SK-N-SH (cell line): ENCODE measurements around the gene DNAJB12. TPM values are rescaled to one million over a fixed set of nuclear protein-coding genes. Genes with fewer than 3 reads are reported as not detected.

Source experiments
- CTCF ChIA-PET: fragments of 300-600, 350-600 bp; formaldehyde crosslinking; extraction: SDS; loops from one replicate; lab custom pipeline; 2021; lab: Yijun Ruan, JAX
- POLR2A ChIA-PET: fragments of 350-600 bp; sonication (Branson Sonifier 250); formaldehyde crosslinking; extraction: SDS; loops from one replicate; lab custom pipeline; 2020; ENCODE audit warnings: antibody characterized with exemption, inconsistent platforms; lab: Yijun Ruan, JAX
- DNase-seq: peaks from one replicate; pipeline ENCODE4 v3.0.0; 2012
- H2AFZ ChIP-seq: fragments of 200-600 bp; sonication (generic); 2 replicates; pipeline ENCODE4 v1.8.1; 2016; ENCODE audit warnings: antibody characterized with exemption, mild to moderate bottlenecking, low read depth
- H3F3A ChIP-seq: fragments of 200-600 bp; sonication (generic); replicated peaks from 2 replicates; pipeline ENCODE3; 2016; ENCODE audit warnings: antibody characterized with exemption, mild to moderate bottlenecking; ENCODE audit not compliant: insufficient read depth
- H3K27ac ChIP-seq, 2 experiments: fragments of 200-500 bp in 1 of 2; fragments of 200-600 bp in 1 of 2; sonication (Bioruptor generic) in 1 of 2; sonication (generic), shearing (Covaris generic) in 1 of 2; 2 replicates each; pipeline versions ENCODE4 v1.5.1 to v1.6.1; 2014 to 2016; ENCODE audit warnings: low read depth in 2 of 2, inconsistent platforms in 1 of 2, low read length in 1 of 2, mild to moderate bottlenecking in 1 of 2, mixed read lengths in 1 of 2
- H3K27me3 ChIP-seq: fragments of 200-600 bp; sonication (generic), shearing (Covaris generic); 2 replicates; pipeline ENCODE4 v1.6.1; 2016; ENCODE audit warnings: mixed run types; ENCODE audit not compliant: insufficient read depth
- H3K36me3 ChIP-seq, 2 experiments: fragments of 200-500 bp in 1 of 2; fragments of 200-600 bp in 1 of 2; sonication (Bioruptor generic) in 1 of 2; sonication (generic) in 1 of 2; replicated peaks in 1 of 2; 2 replicates each; pipeline versions ENCODE3 to v1.5.1; 2014 to 2016; ENCODE audit warnings: low read length in 1 of 2, mild to moderate bottlenecking in 1 of 2; ENCODE audit not compliant: insufficient read depth in 2 of 2, control insufficient read depth in 1 of 2
- H3K4me1 ChIP-seq, 2 experiments: fragments of 200-500 bp in 1 of 2; fragments of 200-600 bp in 1 of 2; sonication (Bioruptor generic) in 1 of 2; sonication (generic), shearing (Covaris generic) in 1 of 2; 2 replicates each; pipeline versions ENCODE4 v1.5.1 to v1.6.1; 2014 to 2016; ENCODE audit warnings: low read depth in 1 of 2, low read length in 1 of 2, mixed run types in 1 of 2; ENCODE audit not compliant: insufficient read depth in 2 of 2, control insufficient read depth in 1 of 2
- H3K4me2 ChIP-seq: fragments of 200-600 bp; sonication (generic), shearing (Covaris generic); 2 replicates; pipeline ENCODE4 v1.6.1; 2017; ENCODE audit warnings: mixed run types
- H3K4me3 ChIP-seq, 2 experiments: fragments of 200-500 bp in 1 of 2; fragments of 200-600 bp in 1 of 2; sonication (Bioruptor generic) in 1 of 2; sonication (generic), shearing (Covaris generic) in 1 of 2; 2 replicates each; pipeline versions ENCODE4 v1.5.1 to v1.8.1; 2014 to 2016; ENCODE audit warnings: low read depth in 2 of 2, inconsistent platforms in 1 of 2, low read length in 1 of 2, mild to moderate bottlenecking in 1 of 2, mixed read lengths in 1 of 2, moderate library complexity in 1 of 2
- H3K79me2 ChIP-seq: fragments of 200-600 bp; sonication (generic); 2 replicates; pipeline ENCODE4 v1.8.1; 2017; ENCODE audit warnings: mild to moderate bottlenecking; ENCODE audit not compliant: insufficient read depth
- H3K9ac ChIP-seq: fragments of 200-600 bp; sonication (generic); 2 replicates; pipeline ENCODE4 v1.6.1; 2017; ENCODE audit warnings: mixed run types
- H3K9me2 ChIP-seq: fragments of 200-600 bp; sonication (generic); 2 replicates; pipeline ENCODE4 v1.6.1; 2017; ENCODE audit warnings: mixed run types
- H3K9me3 ChIP-seq: fragments of 200-600 bp; sonication (generic); 2 replicates; pipeline ENCODE4 v1.6.1; 2017; ENCODE audit warnings: mixed run types, mild to moderate bottlenecking, moderate library complexity
- H4K20me1 ChIP-seq: fragments of 200-600 bp; sonication (generic); 2 replicates; pipeline ENCODE4 v1.6.1; 2017; ENCODE audit warnings: mild to moderate bottlenecking, mixed run types; ENCODE audit not compliant: insufficient read depth
- CHD2 ChIP-seq: fragments of 150-350 bp; IDR thresholded peaks from 2 replicates; pipeline ENCODE4 v1.6.1; 2018; ENCODE audit warnings: low read length; ENCODE audit not compliant: partially characterized antibody
- CTCF ChIP-seq: fragments of 200-600 bp; sonication (generic); IDR thresholded peaks from 2 replicates; pipeline ENCODE4 v1.6.1; 2017; ENCODE audit warnings: antibody characterized with exemption, mild to moderate bottlenecking, moderate library complexity
- EZH2phosphoT487 ChIP-seq: fragments of 200-600 bp; sonication (generic); IDR thresholded peaks from 2 replicates; pipeline ENCODE4 v1.6.1; 2017; ENCODE audit warnings: low read depth, mixed run types, mild to moderate bottlenecking, antibody characterized with exemption, moderate library complexity, borderline replicate concordance
- FOSL2 ChIP-seq: IDR thresholded peaks from 2 replicates; pipeline ENCODE4 v1.4.0; 2012; ENCODE audit warnings: low read depth, mild to moderate bottlenecking, moderate library complexity, borderline replicate concordance
- FOXJ3 ChIP-seq: sonication (generic); formaldehyde crosslinking; IDR thresholded peaks from 2 replicates; pipeline ENCODE4 v1.5.1; 2020; ENCODE audit warnings: mild to moderate bottlenecking, missing genetic modification reagents
- FOXM1 ChIP-seq: IDR thresholded peaks from 2 replicates; pipeline ENCODE4 v1.4.0; 2012; ENCODE audit warnings: low read depth, mild to moderate bottlenecking
- GABPA ChIP-seq: IDR thresholded peaks from 2 replicates; pipeline ENCODE4 v1.4.0; 2012; ENCODE audit warnings: low read depth, mild to moderate bottlenecking
- IRF3 ChIP-seq: fragments of 150-350 bp; IDR thresholded peaks from 2 replicates; pipeline ENCODE4 v1.6.1; 2016; ENCODE audit warnings: mild to moderate bottlenecking, low read depth, low read length
- JUND ChIP-seq: IDR thresholded peaks from 2 replicates; pipeline ENCODE4 v1.4.0; 2012
- MAX ChIP-seq: IDR thresholded peaks from 2 replicates; pipeline ENCODE4 v1.4.0; 2012; ENCODE audit warnings: low read depth
- MXI1 ChIP-seq: IDR thresholded peaks from 2 replicates; pipeline ENCODE4 v1.6.1; 2012; ENCODE audit warnings: mild to moderate bottlenecking, low read depth, low read length, improper control_type of control experiment
- NFIC ChIP-seq: IDR thresholded peaks from 2 replicates; pipeline ENCODE4 v1.4.0; 2012; ENCODE audit warnings: borderline replicate concordance
- NRF1 ChIP-seq: IDR thresholded peaks from 2 replicates; pipeline ENCODE4 v1.6.1; 2012; ENCODE audit warnings: low read depth, mild to moderate bottlenecking, low read length
- PBX3 ChIP-seq: IDR thresholded peaks from 2 replicates; pipeline ENCODE4; 2012
- POLR2AphosphoS5 ChIP-seq: IDR thresholded peaks from 2 replicates; pipeline ENCODE4 v1.6.1; 2012; ENCODE audit warnings: low read depth, low read length
- RAD21 ChIP-seq: IDR thresholded peaks from 2 replicates; pipeline ENCODE4 v1.6.1; 2012; ENCODE audit warnings: mild to moderate bottlenecking, low read length
- RCOR1 ChIP-seq: fragments of 150-350 bp; IDR thresholded peaks from 2 replicates; pipeline ENCODE4 v1.6.1; 2017; ENCODE audit warnings: antibody characterized with exemption, low read length
- RFX5 ChIP-seq: IDR thresholded peaks from 2 replicates; pipeline ENCODE4 v1.6.1; 2012; ENCODE audit warnings: mild to moderate bottlenecking, improper control_type of control experiment, low read length
- SIN3A ChIP-seq: IDR thresholded peaks from 2 replicates; pipeline ENCODE4 v1.6.1; 2012; ENCODE audit warnings: low read depth, mild to moderate bottlenecking, low read length, moderate library complexity, borderline replicate concordance
- SMC3 ChIP-seq: IDR thresholded peaks from 2 replicates; pipeline ENCODE4 v1.6.1; 2012; ENCODE audit warnings: low read depth, low read length, improper control_type of control experiment
- TAF1 ChIP-seq: IDR thresholded peaks from 2 replicates; pipeline ENCODE4 v1.6.1; 2012; ENCODE audit warnings: low read depth, mild to moderate bottlenecking, low read length, moderate library complexity, borderline replicate concordance
- TCF12 ChIP-seq: IDR thresholded peaks from 2 replicates; pipeline ENCODE4 v1.4.0; 2012
- TEAD4 ChIP-seq: IDR thresholded peaks from 2 replicates; pipeline ENCODE4 v1.4.0; 2012; ENCODE audit warnings: mild to moderate bottlenecking, borderline replicate concordance; ENCODE audit not compliant: insufficient read depth
- USF1 ChIP-seq: IDR thresholded peaks from 2 replicates; pipeline ENCODE4 v1.4.0; 2012; ENCODE audit warnings: low read depth, borderline replicate concordance
- YY1 ChIP-seq: IDR thresholded peaks from 2 replicates; pipeline ENCODE4 v1.4.0; 2012; ENCODE audit warnings: low read depth, mild to moderate bottlenecking
- WGBS: methylation state at CpG from one replicate; pipeline ENCODE4 v1.1.6; 2017; ENCODE audit warnings: low lambda C conversion rate; 5-methylcytosine and 5-hydroxymethylcytosine counted together
- polyA plus RNA-seq, 3 experiments: library from polyadenylated mRNA; depleted of rRNA; stranded (reverse); fragments of >200 nt; gene quantifications; 2 replicates each; pipeline ENCODE4 v1.2.3, GENCODE V29; 2012
- TF ChIP-seq, protein P1 (sequence below): fragments of 150-350 bp; IDR thresholded peaks from 2 replicates; pipeline ENCODE4 v1.6.1; 2017; ENCODE audit warnings: antibody characterized with exemption, low read length, low read depth, borderline replicate concordance

DNAJB12 gene
- polyA plus RNA-seq, 1 of the 3 experiments (the other 2 are of a cell fraction) = 25.8 TPM

GRCh38 chr10:72316386-72316700 is 38.4 kb downstream of the DNAJB12 start (continued):
- TF ChIP-seq IRF3 (no peak), TEAD4 (no peak), RAD21 (no peak), PBX3 (no peak), CTCF (no peak), FOXJ3 (CRISPR knock-in tag) (no peak), RFX5 (no peak), CHD2 (no peak), GABPA (no peak), JUND (no peak)

GRCh38 chr10:72315611-72316385 is 38.9 kb downstream of the DNAJB12 start:
- ChIA-PET POLR2A (interaction anchor here (1.0 to 10.9 kb wide), 3 partner anchors 38 to 42 kb away, joined by 3 to 188 read pairs (median 3); partner anchors contain the start of gene DDIT4), CTCF (interaction anchor here (1.0 to 1.9 kb wide), 8 partner anchors 7 to 419 kb away, joined by 3 to 10 read pairs (median 3); partner anchors contain the start of gene DDIT4)
- no peak overlapping the region for H3K9ac ChIP-seq
- peak overlapping the region; percentile 61 to 92 for H3K27ac ChIP-seq
- H4K20me1 ChIP-seq = no peaks in the 10 kb centered on the region
- 36% methylated on average over 2 of the region's 2 CpGs for WGBS
- H3K27me3 ChIP-seq = no peaks in the 10 kb centered on the region
- no peaks in the 10 kb centered on the region for H3K36me3 ChIP-seq
- H3K4me1 ChIP-seq = peaks cover 30 to 45% of the 10 kb centered on the region in 2 experiments
- H3F3A ChIP-seq = peaks cover 14% of the 10 kb centered on the region
- no peak for DNase-seq
- H3K79me2 ChIP-seq = no peaks in the 10 kb centered on the region
- no peaks in the 10 kb centered on the region for H3K9me2 ChIP-seq
- peak overlapping the region; percentile 38; the same call in 1 of the 2 replicates for H2AFZ ChIP-seq
- no peak overlapping the region for H3K4me3 ChIP-seq
- peak overlapping the region; percentile 34; the same call in 1 of the 2 replicates for H3K4me2 ChIP-seq
- no peaks in the 10 kb centered on the region for H3K9me3 ChIP-seq
- TF ChIP-seq, protein P1, sequence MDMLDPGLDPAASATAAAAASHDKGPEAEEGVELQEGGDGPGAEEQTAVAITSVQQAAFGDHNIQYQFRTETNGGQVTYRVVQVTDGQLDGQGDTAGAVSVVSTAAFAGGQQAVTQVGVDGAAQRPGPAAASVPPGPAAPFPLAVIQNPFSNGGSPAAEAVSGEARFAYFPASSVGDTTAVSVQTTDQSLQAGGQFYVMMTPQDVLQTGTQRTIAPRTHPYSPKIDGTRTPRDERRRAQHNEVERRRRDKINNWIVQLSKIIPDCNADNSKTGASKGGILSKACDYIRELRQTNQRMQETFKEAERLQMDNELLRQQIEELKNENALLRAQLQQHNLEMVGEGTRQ = no peak
- no peak for TF ChIP-seq POLR2AphosphoS5
- no peak for TF ChIP-seq YY1
- no peak for TF ChIP-seq EZH2phosphoT487
- TF ChIP-seq RFX5 = no peak
- TF ChIP-seq USF1 = no peak
- peak; percentile 74 for TF ChIP-seq TCF12
- 0 out of 2 replicates have a peak, but pooled peaks have one; percentile 34 for TF ChIP-seq RCOR1
- TF ChIP-seq RAD21 = 0 out of 2 replicates have a peak, but pooled peaks have one; percentile 28
- TF ChIP-seq TEAD4 = no peak
- no peak for TF ChIP-seq TAF1
- TF ChIP-seq CHD2 = no peak
- no peak for TF ChIP-seq FOXM1
- TF ChIP-seq MXI1 = no peak
- TF ChIP-seq NFIC = peak; percentile 88
- no peak for TF ChIP-seq SMC3
- no peak for TF ChIP-seq NRF1
- no peak for TF ChIP-seq SIN3A
- TF ChIP-seq MAX = no peak
- no peak for TF ChIP-seq FOSL2
- TF ChIP-seq GABPA = no peak
